CD14-positive monocyte (primary cell): ENCODE results near the gene FOLR1. TPM values are rescaled to one million over a fixed set of nuclear protein-coding genes. Genes with fewer than 3 reads are reported as not detected.
"Not testable (repeated sequence)": the region's sequence is repeated elsewhere in the genome, so short reads cannot be mapped to it uniquely, and the experiment has no call there.

Source experiments
- DNase-seq, 3 donors: peaks; one replicate each; pipeline ENCODE4 v3.0.0-alpha.2; 2011 to 2022
- H2AFZ ChIP-seq: 2 replicates; pipeline ENCODE4 v1.6.0; 2012; ENCODE audit warnings: mild to moderate bottlenecking, low read depth, low read length, inconsistent platforms; ENCODE audit not compliant: insufficient read depth, poor library complexity, severe bottlenecking
- H3K27ac ChIP-seq, 2 donors: 1 replicate in 1 of 2; 2 replicates in 1 of 2; pipeline ENCODE4 v1.5.1; 2012 to 2013; ENCODE audit warnings: low read length in 2 of 2, control low read depth in 1 of 2, inconsistent platforms in 1 of 2, low read depth in 1 of 2, mild to moderate bottlenecking in 1 of 2
- H3K27me3 ChIP-seq, 2 donors: one replicate each; pipeline versions ENCODE4 v1.6.0 to v1.6.1; 2011 to 2013; ENCODE audit warnings: low read length in 2 of 2; ENCODE audit not compliant: control insufficient read depth in 2 of 2, insufficient read depth in 2 of 2
- H3K36me3 ChIP-seq, 2 donors: replicated peaks in 1 of 2; 1 replicate in 1 of 2; 2 replicates in 1 of 2; pipeline versions ENCODE4 v1.5.1 to v1.6.1; 2012 to 2013; ENCODE audit warnings: low read length in 2 of 2, control low read depth in 1 of 2, inconsistent platforms in 1 of 2, mild to moderate bottlenecking in 1 of 2; ENCODE audit not compliant: insufficient read depth in 2 of 2, control insufficient read depth in 1 of 2
- H3K4me1 ChIP-seq, 2 donors: 1 replicate in 1 of 2; 2 replicates in 1 of 2; pipeline versions ENCODE4 v1.5.1 to v1.6.1; 2012 to 2013; ENCODE audit warnings: low read length in 2 of 2, control low read depth in 1 of 2, inconsistent platforms in 1 of 2, mild to moderate bottlenecking in 1 of 2, moderate library complexity in 1 of 2; ENCODE audit not compliant: insufficient read depth in 2 of 2, control insufficient read depth in 1 of 2
- H3K4me2 ChIP-seq: replicated peaks from 2 replicates; pipeline ENCODE3; 2012; ENCODE audit warnings: low read length, moderate library complexity, mild to moderate bottlenecking; ENCODE audit not compliant: poor library complexity, severe bottlenecking; ENCODE audit errors: extremely low read depth
- H3K4me3 ChIP-seq, 3 experiments: fragments of 200-600 bp in 1 of 3; sonication (generic) in 1 of 3; replicated peaks in 1 of 3; 1 replicate in 2 of 3; 2 replicates in 1 of 3; pipeline ENCODE4 v1.5.1; 2011 to 2013; ENCODE audit warnings: low read length in 3 of 3, mild to moderate bottlenecking in 3 of 3, control low read depth in 2 of 3, low read depth in 2 of 3, inconsistent platforms in 1 of 3, moderate library complexity in 1 of 3
- H3K79me2 ChIP-seq: 2 replicates; pipeline ENCODE4 v1.6.0; 2012; ENCODE audit warnings: mild to moderate bottlenecking, control low read depth, inconsistent platforms, low read length, moderate library complexity; ENCODE audit not compliant: insufficient read depth
- H3K9ac ChIP-seq: 2 replicates; pipeline ENCODE4 v1.6.0; 2017; ENCODE audit warnings: low read length, mild to moderate bottlenecking; ENCODE audit not compliant: insufficient read depth, poor library complexity, severe bottlenecking
- H3K9me3 ChIP-seq, 2 donors: replicated peaks in 1 of 2; 1 replicate in 1 of 2; 2 replicates in 1 of 2; pipeline versions ENCODE4 v1.5.1 to v1.6.1; 2012 to 2013; ENCODE audit warnings: low read length in 2 of 2, control low read depth in 1 of 2; ENCODE audit not compliant: control insufficient read depth in 1 of 2, insufficient read depth in 1 of 2
- H4K20me1 ChIP-seq: 2 replicates; pipeline ENCODE4 v1.6.0; 2012; ENCODE audit warnings: mild to moderate bottlenecking, low read length, control low read depth, moderate library complexity; ENCODE audit not compliant: insufficient read depth
- H3K27ac Mint-ChIP-seq, 7 donors: one replicate each; pipeline ENCODE4 v1.8.0; 2020; ENCODE audit warnings: mild to moderate bottlenecking in 7 of 7, mixed read lengths in 7 of 7, moderate library complexity in 6 of 7, inconsistent platforms in 2 of 7
- H3K27me3 Mint-ChIP-seq, 3 donors: one replicate each; pipeline ENCODE4 v1.8.0; 2021 to 2022; ENCODE audit warnings: low read depth in 3 of 3, mild to moderate bottlenecking in 3 of 3, mixed read lengths in 3 of 3, moderate library complexity in 3 of 3, inconsistent platforms in 1 of 3
- H3K36me3 Mint-ChIP-seq, 2 donors: one replicate each; pipeline ENCODE4 v1.8.0; 2020; ENCODE audit warnings: mixed read lengths in 2 of 2, inconsistent platforms in 1 of 2, mild to moderate bottlenecking in 1 of 2
- H3K4me1 Mint-ChIP-seq: one replicate; pipeline ENCODE4 v1.8.0; 2020; ENCODE audit warnings: mild to moderate bottlenecking, mixed read lengths
- H3K4me3 Mint-ChIP-seq, 2 donors: one replicate each; pipeline ENCODE4 v1.8.0; 2020; ENCODE audit warnings: mild to moderate bottlenecking in 2 of 2, mixed read lengths in 2 of 2, moderate library complexity in 1 of 2
- H3K9me3 Mint-ChIP-seq, 7 donors: one replicate each; pipeline ENCODE4 v1.8.0; 2020 to 2022; ENCODE audit warnings: mixed read lengths in 7 of 7, mild to moderate bottlenecking in 6 of 7, moderate library complexity in 6 of 7, inconsistent platforms in 2 of 7
- CTCF ChIP-seq: fragments of 200-600 bp; IDR thresholded peaks from one replicate; pipeline ENCODE4 v1.8.0; 2022; ENCODE audit warnings: antibody characterized with exemption, mild to moderate bottlenecking
- WGBS: methylation state at CpG from one replicate; pipeline ENCODE4 v1.1.5; 2013; ENCODE audit warnings: missing lambda C conversion rate; ENCODE audit not compliant: insufficient coverage; 5-methylcytosine and 5-hydroxymethylcytosine counted together
- intact Hi-C, 2 donors: fragments of 100-400 bp; cut with micrococcal nuclease; formaldehyde crosslinking; loops; one replicate each; pipeline versions ENCODE4 v1.15.0 to v1.15.1; 2023
- polyA plus RNA-seq, 3 donors: library from polyadenylated mRNA; depleted of rRNA in 1 of 3; unstranded in 2 of 3; stranded (reverse) in 1 of 3; fragments of 300-500 nt in 2 of 3; fragments of >200 nt in 1 of 3; fragmentation: Illumina TruSeq in 2 of 3; gene quantifications; 1 replicate in 2 of 3; 2 replicates in 1 of 3; pipeline ENCODE4 v1.2.3, GENCODE V29; 2012 to 2021

FOLR1 gene
- polyA plus RNA-seq, 3 donors, result not detected

GRCh38 chr11:72150882-72151281, 41.1 kb upstream of the FOLR1 start:
- Histone ChIP-seq H4K20me1 (no peaks in the 10 kb centered on the region), H3K27ac (no peak overlapping the region), H3K4me3 (no peak overlapping the region), H2AFZ (no peak overlapping the region), H3K9me3 (no peaks in the 10 kb centered on the region), H3K36me3 (no peaks in the 10 kb centered on the region), H3K4me2 (no peak overlapping the region), H3K79me2 (no peaks in the 10 kb centered on the region), H3K9ac (no peak overlapping the region), H3K4me1 (no peaks in the 10 kb centered on the region), H3K27me3 (no peaks in the 10 kb centered on the region)
- peaks cover 3 to 6% (median 5%) of the 10 kb centered on the region in 3 donors for H3K27me3 Mint-ChIP-seq
- peaks cover 2% of the 10 kb centered on the region for H3K4me1 Mint-ChIP-seq
- H3K36me3 Mint-ChIP-seq, result no peaks in the 10 kb centered on the region
- WGBS, result 100% methylated on average over 1 of the region's 4 CpGs
- no peak overlapping the region for H3K27ac Mint-ChIP-seq
- TF ChIP-seq CTCF, result no peak
- H3K4me3 Mint-ChIP-seq, result no peak overlapping the region
- DNase-seq, result no peak
- intact Hi-C loops, result no loop called here
- peaks cover 0 to 2% (median 0%) of the 10 kb centered on the region in 7 donors for H3K9me3 Mint-ChIP-seq

GRCh38 chr11:72153874-72154273, 38.1 kb upstream of the FOLR1 start:
- intact Hi-C loops, DNase-seq, H3K36me3 Mint-ChIP-seq, H3K4me3 ChIP-seq, H3K4me1 Mint-ChIP-seq, H2AFZ ChIP-seq, H3K9ac ChIP-seq, H3K79me2 ChIP-seq, H3K27me3 Mint-ChIP-seq, H3K9me3 ChIP-seq, H4K20me1 ChIP-seq, H3K27me3 ChIP-seq, H3K4me2 ChIP-seq, H3K4me1 ChIP-seq, H3K4me3 Mint-ChIP-seq, H3K27ac ChIP-seq, H3K9me3 Mint-ChIP-seq, H3K36me3 ChIP-seq: not testable (repeated sequence)
- peak overlapping the region in 1 of 7 donors; percentile 4 for H3K27ac Mint-ChIP-seq
- WGBS, result 100% methylated on average over 2 of the region's 6 CpGs
